ENCODE data around the gene CD40.
"Not testable (repeated sequence)": the region's sequence is repeated elsewhere in the genome, so short reads cannot be mapped to it uniquely, and the experiment has no call there.

The CD40 gene

DNA sequence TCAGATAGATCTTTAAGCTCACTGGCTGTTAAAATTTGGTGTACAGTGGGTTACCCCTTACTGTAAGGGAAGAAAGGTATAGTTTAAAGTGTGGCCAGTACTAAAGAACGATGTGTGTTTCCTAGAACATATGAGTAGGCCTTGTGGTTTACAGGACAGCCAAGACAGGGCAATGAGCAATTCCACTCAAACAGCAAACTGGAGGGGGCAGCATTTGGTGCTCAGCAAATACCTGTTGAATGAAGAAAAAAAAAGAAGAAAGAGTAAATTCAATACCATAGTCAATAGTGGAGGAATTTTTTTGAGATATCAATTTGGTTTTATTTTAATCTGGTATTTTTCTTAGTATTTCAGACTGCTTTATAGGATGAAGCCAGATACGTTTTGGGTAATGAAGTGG, 24.6 kb upstream of the CD40 start:
- no peak for DNase-seq (ENCODE audit: low spot score)

DNA sequence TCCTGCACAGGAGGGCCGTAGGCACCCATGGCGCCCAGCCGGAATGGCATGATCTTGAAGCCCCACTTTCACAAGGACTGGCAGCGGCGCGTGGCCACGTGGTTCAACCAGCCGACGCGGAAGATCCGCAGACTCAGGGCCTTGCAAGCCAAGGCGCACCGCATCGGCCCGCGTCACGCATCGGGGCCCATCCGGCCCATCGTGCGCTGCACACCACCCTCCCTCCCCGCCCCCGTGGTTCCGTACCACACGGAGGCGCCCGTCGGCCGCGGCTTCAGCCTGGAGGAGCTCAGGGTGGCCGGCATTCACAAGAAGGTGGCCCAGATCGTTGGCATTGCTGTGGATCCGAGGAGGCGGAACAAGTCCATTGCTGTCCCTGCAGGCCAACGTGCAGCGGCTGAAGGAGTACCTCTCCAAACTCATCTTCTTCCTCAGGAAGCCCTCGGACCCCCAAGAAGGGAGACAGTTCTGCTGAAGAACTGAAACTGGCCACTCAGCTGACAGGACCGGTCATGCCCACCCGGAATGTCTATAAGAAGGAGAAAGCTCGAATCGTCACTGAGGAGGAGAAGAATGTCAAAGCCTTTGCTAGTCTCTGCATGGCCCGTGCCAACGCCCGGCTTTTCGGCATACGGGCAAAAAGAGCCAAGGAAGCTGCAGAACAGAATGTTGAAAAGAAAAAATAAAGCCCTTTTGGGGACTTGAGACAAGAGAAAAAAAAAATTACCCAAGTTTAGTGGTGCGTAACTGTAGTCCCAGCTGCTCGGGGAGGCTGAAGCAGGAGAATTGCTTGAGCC, 18.4 kb upstream of the CD40 start:
- no peak for DNase-seq (ENCODE audit: low spot score)

DNA sequence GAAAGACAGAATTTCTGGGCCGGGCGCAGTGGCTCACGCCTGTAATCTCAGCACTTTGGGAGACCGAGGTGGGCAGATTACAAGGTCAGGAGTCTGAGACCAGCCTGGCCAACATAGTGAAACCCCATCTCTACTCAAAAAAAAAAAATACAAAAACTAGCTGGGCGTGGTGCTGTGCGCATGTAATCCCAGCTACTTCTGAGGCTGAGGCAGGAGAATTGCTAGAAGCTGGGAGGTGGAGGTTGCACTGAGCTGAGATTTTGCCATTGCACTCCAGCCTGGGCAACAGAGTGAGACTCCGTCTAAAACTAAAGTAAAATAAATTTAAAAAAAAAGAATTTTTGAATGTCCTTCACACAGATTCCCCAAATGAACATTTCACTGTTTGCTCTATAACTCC, 17.7 kb upstream of the CD40 start:
- DNase-seq (ENCODE audit: low spot score): not testable (repeated sequence)

DNA sequence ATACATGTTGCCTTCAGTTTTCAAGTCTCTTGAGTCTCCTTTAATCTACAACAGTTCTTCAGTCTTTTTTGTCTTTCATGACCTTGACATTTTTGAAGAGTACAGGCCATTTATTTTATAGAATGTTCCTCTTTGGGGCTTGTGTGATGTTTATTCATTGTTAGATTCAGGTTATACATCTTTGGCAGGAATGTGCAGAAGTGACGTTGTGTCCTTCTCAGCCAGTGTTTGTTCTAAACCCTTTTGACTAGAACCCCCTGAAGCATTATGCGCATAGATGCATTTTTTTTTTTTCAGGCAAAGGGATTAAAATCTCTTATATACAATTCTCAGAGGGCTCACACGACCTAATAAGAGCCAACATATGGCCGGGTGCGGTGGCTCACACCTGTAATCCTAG, 17.1 kb upstream of the CD40 start:
- DNase-seq (ENCODE audit: low spot score): no peak

DNA sequence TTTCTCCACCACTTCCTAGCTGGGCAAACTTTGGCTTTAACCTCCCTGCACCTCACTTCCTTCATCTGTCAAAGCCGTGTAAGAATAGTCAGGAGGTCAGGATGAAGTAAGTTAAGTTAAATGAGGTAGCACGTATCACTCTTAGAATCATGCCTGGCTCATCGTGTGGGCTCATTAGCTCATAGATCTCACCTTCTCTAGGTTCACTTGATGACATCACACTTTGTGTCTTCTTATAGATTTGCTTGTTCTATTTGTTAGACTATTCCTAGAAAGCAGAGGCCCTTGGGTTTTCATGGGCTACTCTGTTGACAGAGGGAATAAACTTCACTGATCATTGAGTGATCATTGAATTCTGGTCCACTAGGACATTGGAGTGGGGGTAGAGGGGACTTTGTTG, 16.2 kb upstream of the CD40 start:
- no peak for DNase-seq (ENCODE audit: low spot score)

DNA sequence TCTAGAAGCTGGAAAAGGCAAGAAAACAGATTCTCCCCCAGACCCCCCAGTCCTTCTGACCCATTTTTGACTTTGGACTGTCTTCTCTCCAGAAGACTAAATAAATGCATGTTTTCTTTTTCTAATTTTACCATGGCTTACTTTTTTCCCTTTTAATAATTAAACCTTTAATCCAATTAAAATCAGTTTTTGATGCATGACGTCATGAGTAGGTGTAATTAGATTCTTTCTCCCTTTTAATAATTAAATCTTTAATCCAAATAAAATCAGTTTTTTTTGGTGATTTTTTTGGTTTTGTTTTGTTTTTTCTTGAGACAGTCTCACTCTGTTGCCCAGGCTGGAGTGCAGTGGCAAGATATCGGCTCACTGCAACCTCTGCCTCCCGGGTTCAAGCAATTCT, 15.2 kb upstream of the CD40 start:
- no peak for DNase-seq (ENCODE audit: low spot score)

DNA sequence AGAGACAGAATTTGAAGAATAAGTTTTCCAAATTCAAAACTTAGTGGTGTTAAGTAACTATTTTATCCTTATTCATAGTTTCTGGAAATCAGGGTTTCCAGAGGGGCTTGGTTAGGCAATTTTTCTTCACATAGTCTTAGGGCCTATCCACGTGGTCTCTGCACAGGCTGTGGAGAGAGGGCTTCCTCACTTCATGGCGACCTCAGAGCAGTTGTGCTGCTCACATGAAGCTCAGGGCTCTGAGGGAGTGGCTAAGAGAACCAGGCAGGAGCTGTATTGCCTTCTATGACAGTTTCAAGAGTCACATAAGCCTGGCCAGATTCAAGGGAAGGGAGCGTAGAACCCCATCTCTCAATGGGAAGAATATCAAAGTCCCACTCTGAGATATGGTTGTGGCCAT, 13.9 kb upstream of the CD40 start:
- DNase-seq (ENCODE audit: low spot score): no peak

DNA sequence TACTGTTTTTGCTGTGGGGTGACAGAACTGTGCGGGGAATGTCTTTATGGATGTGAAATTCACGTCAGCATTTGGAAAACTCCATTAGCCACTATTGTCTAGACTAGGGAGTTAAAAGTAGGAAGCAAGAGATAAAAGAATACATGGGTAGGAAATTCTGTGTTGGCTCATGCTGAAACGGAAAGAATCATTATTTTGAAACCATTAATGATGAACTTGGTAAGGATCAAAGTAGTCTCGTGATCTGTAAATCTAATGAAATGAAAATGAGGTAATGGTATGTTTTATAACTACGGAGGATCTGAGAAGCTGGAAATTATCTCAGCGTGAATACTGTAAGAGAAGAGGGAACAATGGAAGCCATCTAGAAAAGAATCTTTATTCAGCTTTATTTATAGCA, 11.1 kb upstream of the CD40 start:
- no peak for DNase-seq (ENCODE audit: low spot score)

DNA sequence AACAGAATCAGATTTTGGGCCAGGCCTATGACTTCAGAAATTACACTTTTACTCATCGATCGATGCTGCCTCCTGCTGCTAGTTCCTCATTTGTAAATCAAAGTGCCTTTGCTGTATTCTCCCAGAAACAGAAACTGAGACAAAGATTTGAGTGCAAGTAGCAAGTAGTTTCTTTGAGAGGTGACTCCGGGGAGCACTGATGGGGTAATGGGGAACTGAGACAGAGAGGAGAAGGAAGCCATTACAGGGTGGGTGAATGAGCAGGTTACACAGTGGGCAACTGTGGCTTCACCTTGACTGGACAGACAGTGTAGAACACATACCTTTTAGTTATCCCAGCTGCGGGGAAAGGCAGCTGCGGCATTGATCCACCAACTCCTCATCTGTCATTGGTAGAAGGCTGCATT, 9.7 kb upstream of the CD40 start:
- DNase-seq (ENCODE audit: low spot score): no peak

DNA sequence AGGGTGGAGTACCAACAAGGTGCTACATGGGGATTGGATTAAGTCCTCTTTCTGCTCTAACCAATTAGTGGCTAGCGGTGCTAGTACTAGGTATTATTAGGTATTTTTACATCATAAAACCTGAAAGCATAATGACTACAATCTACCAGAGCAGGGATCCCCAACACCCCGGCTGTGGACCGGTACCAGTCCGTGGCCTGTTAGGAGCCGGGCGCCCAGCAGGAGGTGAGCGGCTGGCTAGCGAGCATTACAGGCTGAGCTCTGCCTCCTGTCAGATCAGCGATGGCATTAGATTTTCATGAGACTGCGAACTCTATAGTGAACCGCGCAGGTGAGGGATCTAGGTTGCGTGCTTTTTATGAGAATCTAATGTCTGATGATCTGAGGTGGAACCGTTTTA, 9.1 kb upstream of the CD40 start:
- no peak for DNase-seq (ENCODE audit: low spot score)

DNA sequence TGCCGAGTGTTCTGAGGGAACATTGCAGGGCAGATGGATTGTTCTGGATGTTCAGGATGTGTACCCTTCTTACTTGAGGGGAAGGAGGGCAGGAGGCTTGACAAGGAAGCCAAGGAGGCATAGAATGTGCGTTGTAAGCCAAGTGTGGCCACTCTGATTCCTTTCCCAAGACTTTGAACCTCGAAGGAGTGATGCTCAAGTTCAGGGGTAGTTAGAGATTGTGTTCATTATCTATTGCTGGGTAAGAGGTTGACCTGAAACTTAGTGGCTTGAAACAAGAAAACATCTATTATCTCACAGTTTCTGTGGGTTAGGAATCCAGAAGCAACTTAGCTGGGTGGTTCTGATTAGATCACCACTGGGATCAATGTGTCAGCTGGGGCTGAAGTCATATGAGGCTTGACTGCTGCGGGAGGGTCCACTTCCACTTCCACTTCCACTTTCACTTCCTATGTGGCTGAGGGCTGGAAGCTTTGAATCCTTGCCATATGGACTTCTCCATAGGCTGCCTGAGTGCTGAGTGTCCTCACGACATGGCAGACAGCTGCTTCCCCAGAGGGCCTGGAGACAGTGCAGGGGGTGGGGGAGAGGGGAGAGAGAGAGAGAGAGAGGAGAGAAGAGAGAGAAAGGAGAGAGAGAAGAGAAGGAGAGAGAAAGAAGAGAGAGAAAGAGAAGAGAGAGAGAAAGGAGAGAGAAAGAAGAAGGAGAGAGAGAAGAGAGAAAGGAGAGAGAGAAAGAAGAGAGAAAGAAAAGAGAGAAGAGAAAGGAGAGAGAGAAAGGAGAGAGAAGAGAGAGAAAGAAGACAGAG, 6.9 kb upstream of the CD40 start:
- DNase-seq (ENCODE audit: low spot score): peak; percentile 14

DNA sequence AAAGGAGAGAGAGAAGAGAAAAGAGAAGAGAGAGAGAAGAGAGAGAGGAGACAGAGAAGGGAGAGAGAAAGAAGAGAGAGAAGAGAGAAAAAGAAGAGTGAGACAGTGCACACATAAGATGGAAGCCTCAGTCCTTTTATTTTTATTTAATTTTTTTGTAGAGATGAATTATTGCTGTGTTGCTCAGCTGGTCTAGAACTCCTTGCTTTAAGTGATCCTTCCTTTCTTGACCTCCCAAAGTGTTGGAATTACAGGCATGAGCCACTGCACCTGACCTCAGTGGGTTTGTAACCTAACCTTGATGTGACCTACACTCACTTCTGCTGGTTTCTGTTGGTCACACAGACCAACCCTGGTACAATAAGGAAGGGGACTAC, 6.3 kb upstream of the CD40 start:
- no peak for DNase-seq (ENCODE audit: low spot score)

DNA sequence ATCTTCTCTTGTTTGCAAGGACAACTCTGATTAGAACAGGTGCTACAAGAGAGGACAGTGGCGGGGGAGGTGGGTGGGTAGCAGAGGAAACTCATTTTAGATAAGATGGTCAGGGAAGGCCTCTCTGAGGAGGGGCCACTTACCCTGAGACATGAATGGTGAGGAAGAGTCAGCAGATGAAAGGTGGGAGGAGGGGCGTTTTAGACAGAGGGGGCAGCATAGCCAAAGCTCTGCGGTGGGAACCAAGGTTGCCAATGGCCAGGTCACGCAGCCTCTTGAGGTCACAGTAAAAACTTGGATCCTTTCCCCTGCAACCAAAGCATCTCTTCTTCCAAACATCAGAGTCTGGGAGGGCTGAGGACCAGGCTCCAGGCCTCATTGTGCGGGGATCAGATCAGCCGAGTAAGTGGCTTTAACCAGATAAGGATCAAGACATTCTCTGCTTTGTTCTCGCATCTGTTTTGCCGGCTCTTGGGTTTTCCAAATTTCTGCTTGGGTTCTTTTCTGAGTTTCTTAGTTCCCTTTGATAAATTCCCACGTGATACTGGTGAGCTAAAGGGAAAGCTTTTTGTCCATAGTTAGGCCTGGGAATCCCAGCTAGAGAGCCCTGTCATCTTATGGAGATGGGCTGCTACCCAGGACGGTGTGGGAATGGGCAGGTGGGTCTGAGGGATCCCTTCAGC, 5.5 kb upstream of the CD40 start:
- DNase-seq (ENCODE audit: low spot score): no peak

DNA sequence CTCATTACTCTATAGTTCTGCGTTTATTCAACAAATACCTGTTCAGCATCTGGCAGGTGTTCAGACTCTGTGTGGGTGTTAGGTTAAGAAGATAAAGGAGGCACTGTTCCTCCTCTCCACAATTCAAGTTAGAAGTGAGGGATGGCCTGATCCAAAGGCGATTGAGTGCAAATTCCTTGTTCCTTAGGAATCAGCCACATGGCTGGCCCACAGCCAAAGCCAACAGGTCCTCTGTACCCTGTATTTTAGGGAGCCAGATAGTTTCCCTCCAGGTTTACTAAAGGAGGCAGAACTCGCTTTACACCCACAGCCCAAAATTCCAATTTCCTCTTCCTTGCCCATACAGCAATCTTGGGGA, 5.0 kb upstream of the CD40 start:
- no peak for DNase-seq (ENCODE audit: low spot score)

DNA sequence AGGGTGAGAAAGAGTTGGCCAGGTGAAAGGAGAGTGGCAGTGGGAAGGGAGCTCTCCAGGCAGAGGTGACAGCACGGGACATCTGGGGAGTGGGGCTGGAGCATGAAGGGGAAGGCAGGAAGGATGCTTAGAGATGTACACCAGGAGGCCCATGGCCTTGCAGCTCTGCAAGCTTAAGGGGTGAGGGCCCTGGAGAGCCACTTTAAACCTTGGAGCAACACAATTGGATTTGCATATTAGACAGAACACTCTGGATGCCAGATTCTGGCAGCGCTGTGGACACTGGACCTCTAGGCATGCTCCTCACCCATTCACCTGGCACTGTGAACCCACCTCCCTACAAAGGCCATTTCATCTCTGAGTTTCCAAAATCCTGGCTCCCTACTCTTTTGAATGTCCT, 3.7 kb upstream of the CD40 start:
- DNase-seq (ENCODE audit: low spot score): no peak

DNA sequence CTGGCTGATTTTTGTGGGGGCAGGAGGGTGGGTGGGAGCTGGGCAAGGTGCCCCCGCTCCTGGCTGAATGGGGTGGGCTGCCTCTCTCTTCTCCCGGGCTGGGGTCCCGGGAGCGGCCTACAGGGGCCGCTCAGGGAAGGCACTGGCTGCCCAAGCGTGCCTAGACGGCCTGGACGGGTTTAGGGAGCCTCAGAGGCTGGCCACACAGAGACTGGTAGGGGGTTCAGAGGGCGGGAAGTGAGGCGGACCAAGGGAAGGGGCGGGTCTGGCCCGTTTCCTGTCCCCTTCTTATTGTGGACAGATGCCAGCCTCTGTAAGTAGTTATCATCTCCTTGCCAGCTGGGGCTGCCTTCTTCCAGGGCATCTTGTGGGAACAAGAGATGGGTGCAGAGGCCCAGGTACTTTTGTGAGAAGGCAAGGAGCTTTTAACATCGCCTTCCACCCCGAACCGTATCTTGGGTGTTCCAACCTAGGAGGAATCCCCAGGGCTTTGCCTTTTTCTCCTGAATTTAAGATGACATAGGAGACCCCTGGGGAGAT, 437 bp downstream of the CD40 start:
- DNase-seq (ENCODE audit: low spot score): no peak

DNA sequence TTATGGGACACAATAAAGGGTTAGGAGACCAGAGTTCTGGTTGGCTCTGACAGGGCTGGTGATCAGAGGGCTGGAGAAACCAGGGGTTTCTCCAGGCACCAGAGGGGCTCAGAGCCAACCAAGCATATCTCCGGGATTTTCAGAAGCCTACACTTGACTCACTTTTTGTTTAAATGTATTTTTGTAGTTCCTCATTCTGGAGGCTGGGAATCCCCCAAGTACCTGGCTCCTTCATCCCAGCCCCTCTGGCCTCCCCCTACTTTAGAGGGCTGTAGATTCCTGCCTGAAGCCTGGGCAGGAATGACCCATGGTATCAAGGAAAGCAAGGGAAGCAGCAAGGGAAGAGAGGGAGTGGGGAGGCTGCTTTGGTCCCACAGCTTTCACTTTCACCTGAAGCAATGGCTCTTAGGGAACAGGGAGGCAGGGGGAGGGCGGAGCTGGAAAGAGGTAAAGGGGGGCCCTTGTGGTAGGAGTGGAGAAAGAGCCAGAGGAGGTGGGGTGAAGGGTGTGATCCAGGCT, 973 bp downstream of the CD40 start:
- DNase-seq (ENCODE audit: low spot score): no peak

DNA sequence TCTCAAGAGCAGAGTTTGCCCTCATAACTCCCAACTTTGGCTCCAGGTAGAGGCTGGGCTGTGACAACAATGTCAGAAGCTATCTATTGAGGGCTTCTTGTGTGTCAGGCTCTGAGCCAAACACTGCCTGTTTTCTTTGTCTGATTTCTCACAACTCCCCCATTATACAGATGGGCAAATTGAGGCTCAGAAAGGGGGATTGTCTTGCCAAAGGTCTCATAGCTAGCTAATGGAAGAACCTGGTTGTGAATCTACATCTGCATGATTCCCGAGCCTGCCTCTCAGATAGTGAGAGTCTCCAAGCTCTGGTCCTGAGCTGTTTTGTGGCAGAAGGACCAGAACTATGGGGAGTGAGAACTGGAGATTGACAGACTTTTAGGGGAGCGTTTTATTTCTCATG, 1.4 kb downstream of the CD40 start:
- DNase-seq (ENCODE audit: low spot score): no peak

DNA sequence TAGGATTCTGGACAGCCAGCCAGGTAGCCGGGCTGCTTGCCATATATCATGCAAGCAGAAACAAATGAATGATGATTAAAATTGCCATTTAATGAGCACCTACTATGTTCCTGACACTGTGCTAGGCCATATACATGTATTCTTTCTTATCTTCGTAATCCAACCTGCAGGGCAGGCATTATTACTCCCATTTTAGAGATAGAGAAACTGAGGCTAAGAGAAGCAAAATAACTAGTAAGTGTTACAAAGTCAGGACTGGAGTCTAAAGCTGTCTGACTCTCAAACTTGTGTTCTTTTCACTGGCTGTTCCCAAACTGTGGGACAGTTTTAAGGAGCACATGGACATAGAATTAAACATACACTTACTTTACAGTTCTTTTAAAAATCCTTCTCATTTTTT, 2.0 kb downstream of the CD40 start:
- DNase-seq (ENCODE audit: low spot score): no peak

DNA sequence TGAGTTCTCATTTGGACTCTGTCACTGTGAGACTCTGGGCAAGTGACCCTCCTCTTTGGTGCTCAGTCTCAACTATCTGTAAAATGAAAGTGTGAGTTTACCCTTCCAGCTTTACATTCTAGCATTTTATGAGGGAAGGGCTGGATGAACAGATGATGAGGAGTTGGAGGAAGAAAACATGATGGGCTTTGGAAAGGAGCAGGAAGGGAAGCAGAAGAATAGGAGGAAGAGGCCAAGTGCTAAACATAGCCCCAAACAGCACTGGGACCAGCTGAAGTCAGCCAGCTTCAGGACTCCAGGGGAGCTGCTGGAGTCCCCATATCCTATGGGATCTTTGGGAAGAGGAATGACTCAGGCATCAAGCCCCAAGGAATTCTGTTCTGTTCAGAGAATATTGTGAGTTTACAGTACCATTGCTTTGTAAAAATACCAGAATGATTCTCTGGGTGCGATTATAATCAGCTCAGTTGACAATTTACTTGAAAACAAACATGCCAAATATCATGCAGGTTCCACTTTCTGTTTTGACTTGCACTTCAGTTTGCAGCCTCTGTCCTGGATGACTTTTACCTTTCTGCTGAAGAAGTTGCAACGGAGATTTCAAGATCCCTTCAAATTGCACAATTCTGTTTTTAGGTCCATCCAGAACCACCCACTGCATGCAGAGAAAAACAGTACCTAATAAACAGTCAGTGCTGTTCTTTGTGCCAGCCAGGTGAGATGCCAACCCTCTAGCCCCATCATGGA, 3.2 kb downstream of the CD40 start:
- no peak for DNase-seq (ENCODE audit: low spot score)

DNA sequence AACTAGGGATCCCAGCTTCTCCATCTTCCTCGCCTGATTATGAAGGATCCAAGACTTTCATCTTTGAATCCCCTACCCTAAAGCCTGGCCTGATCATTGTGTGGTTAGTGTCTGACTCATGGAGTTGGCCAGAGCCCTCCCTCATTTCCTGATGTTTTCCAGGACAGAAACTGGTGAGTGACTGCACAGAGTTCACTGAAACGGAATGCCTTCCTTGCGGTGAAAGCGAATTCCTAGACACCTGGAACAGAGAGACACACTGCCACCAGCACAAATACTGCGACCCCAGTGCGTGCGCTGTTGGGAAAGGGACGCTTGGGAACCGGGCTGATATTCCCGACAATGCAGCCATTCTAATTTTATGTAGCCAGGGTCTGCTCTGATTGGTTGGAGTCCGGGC, 4.0 kb downstream of the CD40 start:
- DNase-seq (ENCODE audit: low spot score): no peak
